ENCODE measurements around the gene LRFN4.
A peak's percentile ranks its signal among the peaks of the same experiment; 100 is the strongest.
"Not testable (repeated sequence)": the region's sequence is repeated elsewhere in the genome, so short reads cannot be mapped to it uniquely, and the experiment has no call there.

Gene LRFN4

DNA sequence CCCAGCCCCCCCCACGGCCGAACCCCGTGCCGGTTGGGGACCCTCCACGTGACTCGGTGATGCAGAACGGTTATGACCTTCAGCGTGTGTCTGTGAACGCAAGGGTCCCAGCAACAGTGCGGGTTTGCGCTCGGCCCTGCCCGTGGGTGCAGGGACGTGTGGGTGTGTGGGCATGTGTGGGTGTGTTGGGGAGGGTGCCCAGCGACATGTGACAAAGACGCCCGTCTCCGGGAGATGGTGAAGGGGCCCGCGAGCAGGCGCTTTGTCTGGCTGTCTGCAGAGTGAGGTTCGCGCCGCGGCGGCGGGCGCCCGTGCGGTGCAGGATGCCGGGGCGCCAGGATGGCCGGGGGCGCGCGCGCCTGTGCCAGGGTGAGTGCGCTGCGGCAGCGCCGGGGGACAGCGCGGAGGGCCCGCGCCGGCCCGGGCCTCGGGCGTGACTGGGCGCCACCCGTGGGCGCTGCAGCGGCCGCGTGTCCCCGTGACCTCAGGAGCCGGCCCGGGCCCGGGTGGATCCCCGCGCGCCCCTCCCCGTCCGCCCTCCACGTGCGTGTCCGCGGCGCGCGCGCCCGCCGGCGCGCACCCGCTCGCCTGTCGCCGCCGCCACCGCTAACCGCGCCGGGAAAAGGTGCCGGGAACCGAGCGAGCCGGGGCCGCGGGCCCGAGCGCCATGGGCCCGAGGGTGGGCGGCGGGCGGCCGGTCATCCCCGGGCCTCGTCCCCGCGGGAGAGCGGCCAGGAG, at the start of gene LRFN4:
Gene LRFN4 (plus strand): TSS at position 569 of the 738 bp plus-strand sequence. CDS start 681 bp downstream, outside the sequence.
- peak; percentile 54 for DNase-seq (ENCODE audit: low read depth)

DNA sequence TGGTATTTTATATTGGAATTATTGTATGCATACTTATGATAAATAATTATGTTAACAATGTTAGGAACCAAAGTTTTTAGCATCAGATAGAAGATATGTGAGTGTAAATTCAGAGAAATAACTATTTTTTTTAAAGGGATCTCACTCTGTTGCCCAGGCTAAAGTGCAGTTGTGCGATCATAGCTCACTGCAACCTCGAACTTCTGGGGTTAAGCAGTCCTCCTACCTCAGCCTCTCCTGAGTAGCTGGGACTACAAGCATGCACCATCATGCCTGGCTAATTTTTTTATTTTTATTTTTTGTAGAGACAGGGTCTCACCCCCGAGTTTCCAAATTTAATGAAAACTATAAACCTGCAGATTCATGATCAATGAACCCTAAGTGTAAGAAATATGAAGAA, 47.3 kb upstream of the LRFN4 start:
- no peak for DNase-seq (ENCODE audit: low read depth)

DNA sequence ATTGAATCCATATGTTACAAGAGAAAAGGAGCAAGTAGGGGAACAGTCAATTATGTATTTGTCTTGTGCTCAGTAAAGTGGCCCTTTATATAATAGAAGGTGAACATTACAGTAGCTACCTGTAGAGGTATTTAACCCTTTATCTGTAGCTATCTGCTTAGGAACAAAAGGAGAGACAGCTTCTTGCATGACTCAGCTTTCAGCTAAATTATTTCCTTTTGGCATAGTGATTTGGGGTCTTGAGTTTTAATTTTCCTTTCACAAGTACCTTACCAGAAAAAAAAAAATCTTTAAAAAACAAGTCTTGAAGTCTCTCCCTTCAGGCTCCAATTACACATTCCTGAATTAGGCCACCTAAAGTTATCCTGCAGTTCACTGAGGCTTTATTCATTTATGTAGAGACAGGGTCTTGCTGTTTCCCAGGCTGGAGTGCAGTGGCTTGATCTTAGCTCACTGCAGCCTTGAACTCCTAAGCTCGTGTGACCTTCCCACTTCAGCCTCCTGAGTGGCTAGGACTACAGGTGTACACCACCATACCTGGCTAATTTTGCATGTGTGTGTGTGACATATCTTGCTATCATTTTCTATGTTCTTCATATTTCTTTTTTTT, 46.2 kb upstream of the LRFN4 start:
- DNase-seq (ENCODE audit: low read depth), result no peak

DNA sequence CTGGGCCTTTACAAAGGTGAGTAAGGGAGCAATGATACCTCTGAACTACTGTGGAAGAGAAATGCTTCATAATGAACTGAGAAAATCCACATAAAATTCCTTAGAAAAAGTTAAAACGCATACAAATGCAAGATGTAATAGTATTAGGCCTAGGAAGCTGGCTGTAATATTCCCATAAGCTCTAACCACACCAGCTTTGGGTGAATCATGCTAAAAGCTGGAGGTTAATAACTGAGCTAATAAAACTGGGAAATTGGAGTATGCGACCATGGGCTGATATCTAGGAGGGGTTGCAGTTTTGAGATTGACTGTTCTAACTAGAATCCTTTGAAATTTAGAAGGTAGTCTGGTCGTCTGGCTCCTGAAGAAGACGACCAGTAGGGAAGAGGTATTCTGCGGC, 42.2 kb upstream of the LRFN4 start:
- DNase-seq (ENCODE audit: low read depth), result no peak

GRCh38 chr11:66815646-66816045, 41.2 kb upstream of the LRFN4 start:
- no peak for DNase-seq (ENCODE audit: low read depth)

- no peak for DNase-seq (ENCODE audit: low read depth)
Observed at GRCh38 chr11:66818231-66818955, 38.5 kb upstream of the LRFN4 start.

DNA sequence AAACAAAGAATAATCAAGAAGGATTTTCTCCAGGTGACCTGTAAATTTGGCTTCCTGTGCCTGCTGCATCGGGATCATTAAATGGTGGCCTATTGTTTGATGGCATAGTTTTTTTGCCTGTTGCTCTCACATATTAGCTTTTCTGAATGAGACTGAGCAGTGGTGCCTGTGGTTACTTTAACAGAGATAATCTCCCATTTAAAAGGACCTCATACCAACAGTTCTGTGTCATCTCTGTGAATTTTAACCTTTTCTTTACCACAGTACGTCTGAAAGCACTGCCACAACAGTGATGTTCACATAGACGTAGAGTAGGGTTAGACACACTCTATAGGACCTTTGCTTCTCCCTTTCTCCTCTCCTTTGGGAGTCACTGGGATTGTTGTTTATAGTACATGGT, 36.5 kb upstream of the LRFN4 start:
- DNase-seq (ENCODE audit: low read depth), result no peak

DNA sequence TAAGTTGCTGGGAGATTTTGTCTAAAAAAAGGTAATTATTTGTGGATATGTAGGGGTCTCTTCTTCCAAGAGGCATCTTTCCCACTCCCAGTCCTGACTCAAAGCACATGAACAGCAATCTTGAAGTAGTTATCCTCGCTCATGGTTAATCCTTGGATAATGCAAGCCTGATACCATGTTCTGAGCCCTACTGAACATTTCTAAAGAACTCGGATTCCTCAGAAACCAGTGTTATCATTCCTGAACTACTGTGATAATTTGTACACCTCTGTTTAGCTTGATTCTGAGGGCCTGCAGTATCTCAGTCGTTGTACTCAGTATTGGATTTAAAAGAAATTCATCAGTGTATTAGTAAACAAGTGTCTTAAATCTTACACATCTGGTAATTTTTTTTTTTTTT, 36.0 kb upstream of the LRFN4 start:
- DNase-seq (ENCODE audit: low read depth), result no peak

DNA sequence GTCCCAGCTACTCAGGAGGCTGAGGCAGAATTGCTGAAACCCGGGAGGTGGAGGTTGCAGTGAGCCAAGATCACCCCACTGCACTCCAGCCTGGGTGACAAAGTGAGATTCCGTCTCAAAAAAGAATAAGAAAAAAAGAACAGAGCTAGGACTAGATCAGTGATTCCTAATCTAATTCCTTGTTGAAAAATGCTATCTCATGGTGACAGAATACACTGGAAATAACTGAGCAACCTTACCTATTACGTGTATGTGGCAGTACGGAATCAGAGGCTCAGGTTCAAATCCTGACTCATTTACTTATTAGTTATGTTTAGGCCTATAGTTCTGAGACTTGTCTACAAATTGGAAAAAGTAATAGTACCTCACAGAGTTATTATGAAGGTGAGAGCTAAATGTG, 33.2 kb upstream of the LRFN4 start:
- no peak for DNase-seq (ENCODE audit: low read depth)

GRCh38 chr11:66824573-66824972, 32.3 kb upstream of the LRFN4 start:
- not testable (repeated sequence) for DNase-seq (ENCODE audit: low read depth)

GRCh38 chr11:66834539-66834845, 22.4 kb upstream of the LRFN4 start:
- DNase-seq (ENCODE audit: low read depth), result no peak

DNA sequence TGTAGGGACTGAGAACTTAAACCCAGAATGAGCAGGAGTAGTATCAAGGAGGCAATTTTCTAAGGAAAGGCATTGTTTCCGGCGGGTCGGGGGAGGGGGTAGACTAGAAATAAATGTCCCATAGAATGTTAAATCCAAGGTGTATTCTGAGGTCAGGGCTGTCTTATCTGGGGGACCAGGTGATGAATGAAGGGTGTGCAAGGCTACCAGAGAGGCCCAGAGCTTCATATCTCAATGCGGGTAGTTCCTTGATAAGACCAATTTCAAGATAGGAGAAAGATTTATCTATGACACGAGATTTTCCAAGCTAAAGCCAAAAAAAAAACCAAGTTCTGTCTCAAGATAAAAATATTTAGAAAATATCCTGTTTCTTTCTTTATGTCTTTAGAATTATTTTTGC, 21.9 kb upstream of the LRFN4 start:
- no peak for DNase-seq (ENCODE audit: low read depth)

DNA sequence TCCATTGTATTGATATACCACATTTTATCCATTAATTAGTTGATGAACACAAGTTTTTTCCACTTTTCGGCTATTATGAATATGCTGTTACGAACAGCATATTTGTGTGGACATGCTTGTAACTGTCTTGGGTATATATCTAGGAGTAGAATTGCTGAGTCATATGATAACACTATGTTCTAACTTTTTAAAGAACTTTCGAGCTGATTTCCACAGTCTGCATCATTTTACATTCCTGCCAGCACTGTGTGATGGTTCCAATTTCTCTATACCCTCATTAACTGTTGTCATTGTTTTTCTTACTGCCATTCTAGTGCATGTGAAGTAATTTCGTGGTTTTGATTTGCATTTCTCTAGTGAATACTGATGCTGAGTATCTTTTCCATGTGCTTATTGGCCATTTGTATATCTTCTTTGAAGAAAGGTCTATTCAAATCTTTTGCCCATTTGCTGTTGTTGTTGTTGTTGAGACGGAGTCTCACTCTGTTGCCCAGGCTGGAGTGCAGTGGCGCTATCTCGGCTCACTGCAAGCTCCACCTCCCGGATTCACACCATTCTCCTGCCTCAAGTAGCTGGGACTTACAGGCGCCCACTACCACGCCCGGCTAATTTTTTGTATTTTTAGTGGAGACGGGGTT, 21.0 kb upstream of the LRFN4 start:
- no peak for DNase-seq (ENCODE audit: low read depth)

GRCh38 chr11:66840317-66841091, 16.4 kb upstream of the LRFN4 start:
- no peak for DNase-seq (ENCODE audit: low read depth)

DNA sequence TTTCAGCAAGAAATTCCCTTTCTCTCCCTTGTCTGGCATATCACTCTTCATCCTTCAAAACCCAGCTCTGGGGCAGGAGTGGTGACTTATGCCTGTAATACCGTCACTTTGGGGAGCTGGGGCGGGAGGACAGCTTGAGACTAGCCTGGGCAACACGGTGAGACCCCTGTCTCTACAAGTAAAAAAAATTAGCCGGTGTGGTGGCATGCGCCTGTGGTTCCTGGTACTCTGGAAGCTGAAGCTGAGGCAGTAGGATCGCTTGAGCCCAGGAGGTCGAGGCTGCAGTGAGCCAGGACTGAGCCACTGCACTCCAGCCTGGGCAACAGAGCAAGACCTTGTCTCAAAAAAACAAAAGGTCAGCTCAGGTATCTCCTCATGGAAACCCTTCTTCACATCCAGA, 15.0 kb upstream of the LRFN4 start:
- no peak for DNase-seq (ENCODE audit: low read depth)

- no peak for DNase-seq (ENCODE audit: low read depth)
Observed at GRCh38 chr11:66842501-66842895, 14.4 kb upstream of the LRFN4 start.

GRCh38 chr11:66842896-66843775, 13.7 kb upstream of the LRFN4 start, which contains the start of gene RCE1:
RCE1 (plus strand) TSS chr11:66843441; CDS start chr11:66843456, 15 bp downstream.
- peak; percentile 84 for DNase-seq (ENCODE audit: low read depth)

- no peak for DNase-seq (ENCODE audit: low read depth)
Observed at GRCh38 chr11:66843776-66844495, 12.9 kb upstream of the LRFN4 start.

- DNase-seq (ENCODE audit: low read depth), result no peak
Observed at GRCh38 chr11:66844496-66845142, 12.2 kb upstream of the LRFN4 start.
